Neuron (in vitro differentiated cells): ENCODE data around the gene DSE.
A peak's percentile ranks its signal among the peaks of the same experiment; 100 is the strongest.

Source experiments
- H2AFZ ChIP-seq: one replicate; pipeline ENCODE4 v1.6.1; 2013; ENCODE audit warnings: low read depth, mild to moderate bottlenecking, inconsistent platforms, low read length, moderate library complexity
- H3K27me3 ChIP-seq: one replicate; pipeline ENCODE4 v1.6.1; 2013; ENCODE audit warnings: low read length; ENCODE audit not compliant: insufficient read depth
- H3K36me3 ChIP-seq: one replicate; pipeline ENCODE4 v1.6.1; 2013; ENCODE audit warnings: low read length; ENCODE audit not compliant: insufficient read depth
- H3K4me1 ChIP-seq: one replicate; pipeline ENCODE4 v1.6.1; 2013; ENCODE audit warnings: low read length; ENCODE audit not compliant: insufficient read depth
- H3K4me3 ChIP-seq: 2 replicates; pipeline ENCODE4 v1.5.1; 2013; ENCODE audit warnings: mild to moderate bottlenecking, low read length, moderate library complexity
- H3K9me3 ChIP-seq: one replicate; pipeline ENCODE4 v1.6.1; 2013; ENCODE audit warnings: low read length

DSE gene

DNA sequence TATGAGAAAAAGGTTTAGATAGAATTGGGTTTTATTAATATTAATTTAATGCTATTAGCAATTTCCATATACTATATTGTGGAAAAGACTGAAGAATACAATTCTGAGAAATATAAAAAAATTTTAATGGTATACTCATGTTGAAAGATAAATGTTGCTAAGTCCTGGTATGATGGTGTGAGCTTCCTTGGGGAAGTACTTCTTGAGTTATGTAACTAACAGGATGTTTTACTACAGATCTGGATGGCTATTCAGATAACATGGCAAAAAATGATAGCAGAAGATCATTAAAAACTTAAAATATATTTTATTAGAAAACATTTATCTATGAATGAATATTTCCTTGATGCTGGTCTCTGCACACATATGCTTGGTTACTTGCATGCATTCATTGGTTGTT is 66.9 kb downstream of the DSE start:
- H3K9me3 ChIP-seq, result no peaks in the 10 kb centered on the region
- no peak overlapping the region for H2AFZ ChIP-seq
- H3K27me3 ChIP-seq, result no peaks in the 10 kb centered on the region
- H3K4me3 ChIP-seq, result no peak overlapping the region
- peaks cover 16% of the 10 kb centered on the region for H3K4me1 ChIP-seq
- H3K36me3 ChIP-seq, result no peaks in the 10 kb centered on the region

DNA sequence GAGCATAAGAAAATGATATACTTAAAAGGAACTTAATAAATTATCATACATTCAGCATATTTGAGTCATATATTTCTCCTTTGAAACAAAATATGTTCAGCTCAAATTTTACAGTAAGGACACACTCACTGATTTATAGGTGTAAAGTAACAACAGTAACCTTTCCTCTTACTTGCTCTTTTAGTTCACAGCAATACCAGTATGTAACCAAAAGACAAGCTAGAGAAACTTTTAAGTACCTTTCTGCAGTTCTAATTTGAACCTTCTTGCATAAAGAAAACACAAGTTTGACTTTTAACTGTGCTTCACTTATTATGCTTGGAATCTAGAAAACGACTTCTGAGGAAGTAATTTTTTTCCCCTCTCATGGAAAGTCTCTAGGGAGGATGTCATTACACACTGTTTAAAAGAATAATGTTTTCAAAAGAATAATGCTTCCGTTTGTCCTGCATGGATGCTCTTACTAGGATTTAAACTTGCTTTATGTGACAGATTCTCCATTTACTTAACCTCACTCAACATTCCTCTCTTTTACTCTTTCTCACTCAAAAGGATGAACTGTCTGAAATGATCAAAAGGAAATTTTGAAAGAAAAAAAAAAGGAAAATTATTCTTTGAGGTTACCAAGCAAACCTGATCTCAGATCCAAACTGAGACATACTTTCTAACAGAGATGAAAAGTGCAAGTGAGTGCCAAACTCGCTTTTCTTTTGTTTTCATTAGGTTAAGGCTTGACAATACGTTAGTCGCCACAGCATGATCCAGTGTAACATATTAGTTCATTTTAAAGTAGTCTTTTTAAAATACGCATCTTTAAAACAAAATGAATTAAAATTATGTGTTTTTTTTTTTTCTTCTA is 68.1 kb downstream of the DSE start:
- Histone ChIP-seq H3K4me3 (peak overlapping the region; percentile 16), H3K27me3 (no peaks in the 10 kb centered on the region), H2AFZ (peak overlapping the region; percentile 63)

DNA sequence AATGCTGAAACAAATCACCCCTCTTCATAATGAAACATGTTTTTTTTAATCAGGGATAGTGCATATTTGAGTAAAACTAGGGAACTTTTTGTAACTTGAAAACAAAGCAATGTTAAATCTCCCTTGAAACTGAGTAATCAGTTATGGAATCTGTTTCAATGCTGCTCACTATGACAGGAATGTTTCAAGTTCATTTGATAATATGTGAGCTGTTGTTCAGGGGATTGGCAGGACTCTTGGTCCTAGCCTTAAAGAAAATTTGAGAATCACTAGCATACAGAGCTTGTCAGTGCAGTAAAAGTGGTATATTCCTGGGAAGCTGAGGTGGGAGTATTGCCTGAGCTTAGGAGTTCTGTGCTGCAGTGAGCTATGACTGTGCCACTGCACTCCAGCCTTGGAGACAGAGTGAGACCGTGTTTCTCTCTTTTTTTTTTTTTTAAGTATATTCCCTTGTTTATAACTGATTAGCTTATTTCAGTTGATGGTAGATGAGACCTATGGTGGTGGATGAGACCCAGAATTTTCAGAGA is 68.8 kb downstream of the DSE start:
- H3K4me1 ChIP-seq, result peaks cover 21% of the 10 kb centered on the region

More for the DNA sequence above, 68.1 kb downstream of the DSE start:
- Histone ChIP-seq H3K36me3 (no peaks in the 10 kb centered on the region), H3K4me1 (peaks cover 19% of the 10 kb centered on the region), H3K9me3 (no peaks in the 10 kb centered on the region)

DNA sequence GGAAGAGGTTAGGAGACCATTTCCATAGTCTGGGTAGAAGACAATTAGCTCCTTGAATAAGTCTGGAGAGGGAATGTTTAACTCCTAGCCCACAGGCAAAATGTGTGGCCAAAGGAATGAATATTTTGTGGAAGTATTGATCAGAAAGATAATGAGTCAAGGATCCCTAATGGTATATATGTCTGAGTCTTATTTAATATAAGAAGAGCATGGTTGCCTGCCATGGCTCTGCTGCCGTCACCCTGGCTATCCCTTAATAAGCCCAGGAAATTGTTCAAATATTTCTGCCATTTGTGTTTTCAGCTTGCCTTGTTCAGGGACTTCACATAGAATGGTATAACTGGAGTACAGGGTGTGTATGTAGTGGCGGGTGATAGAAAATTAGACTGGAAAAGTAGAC is 72.4 kb downstream of the DSE start:
- Histone ChIP-seq H3K36me3 (no peaks in the 10 kb centered on the region), H2AFZ (no peak overlapping the region), H3K4me1 (peaks cover 21% of the 10 kb centered on the region), H3K9me3 (no peaks in the 10 kb centered on the region), H3K27me3 (no peaks in the 10 kb centered on the region), H3K4me3 (no peak overlapping the region)

More for the DNA sequence above, 68.8 kb downstream of the DSE start:
- Histone ChIP-seq H3K4me3 (peak overlapping the region; percentile 16), H3K27me3 (no peaks in the 10 kb centered on the region), H3K9me3 (no peaks in the 10 kb centered on the region), H3K36me3 (no peaks in the 10 kb centered on the region), H2AFZ (no peak overlapping the region)

DNA sequence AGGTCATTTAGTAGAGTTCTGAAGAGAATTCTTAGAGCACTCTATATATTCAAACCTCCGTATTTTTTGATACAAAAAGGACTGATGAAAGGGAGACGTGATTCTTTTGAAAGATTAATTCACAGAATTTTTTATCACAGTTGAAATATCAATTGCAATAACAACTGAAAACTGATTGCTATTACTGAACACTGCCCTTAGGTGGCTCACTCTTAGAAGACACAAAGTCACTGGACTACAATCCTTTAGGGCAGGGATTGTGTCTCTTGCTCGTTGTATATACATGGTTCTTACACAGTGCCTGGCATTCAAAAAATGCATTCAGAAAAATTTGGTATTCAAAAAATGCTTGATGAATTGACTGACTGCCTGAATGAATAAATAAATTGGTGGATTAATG is 73.3 kb downstream of the DSE start:
- peaks cover 13% of the 10 kb centered on the region for H3K4me1 ChIP-seq
- H3K4me3 ChIP-seq, result no peak overlapping the region
- no peaks in the 10 kb centered on the region for H3K9me3 ChIP-seq
- no peaks in the 10 kb centered on the region for H3K36me3 ChIP-seq
- H2AFZ ChIP-seq, result no peak overlapping the region
- H3K27me3 ChIP-seq, result no peaks in the 10 kb centered on the region

DNA sequence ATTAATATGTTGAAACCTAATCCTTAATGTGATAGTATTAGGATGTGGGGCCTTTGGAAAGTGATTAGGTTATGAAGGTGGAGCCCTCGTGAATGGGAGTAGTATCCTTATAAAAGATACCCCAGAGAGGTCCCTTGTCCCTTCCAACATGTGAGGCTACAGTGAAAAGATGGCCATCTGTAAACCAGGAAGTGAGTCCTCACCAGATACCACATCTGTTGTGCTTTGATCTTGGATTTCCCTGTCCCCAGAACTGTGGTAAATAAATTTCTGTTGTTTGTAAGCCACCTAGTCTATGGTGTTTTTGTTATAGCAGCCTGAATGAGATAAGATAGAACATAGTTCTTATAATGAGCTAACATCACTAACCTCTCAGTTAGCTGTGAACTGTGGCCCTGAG is 73.8 kb downstream of the DSE start:
- Histone ChIP-seq H3K9me3 (no peaks in the 10 kb centered on the region), H3K4me3 (no peak overlapping the region), H3K4me1 (peaks cover 8% of the 10 kb centered on the region), H2AFZ (no peak overlapping the region), H3K36me3 (no peaks in the 10 kb centered on the region), H3K27me3 (no peaks in the 10 kb centered on the region)

DNA sequence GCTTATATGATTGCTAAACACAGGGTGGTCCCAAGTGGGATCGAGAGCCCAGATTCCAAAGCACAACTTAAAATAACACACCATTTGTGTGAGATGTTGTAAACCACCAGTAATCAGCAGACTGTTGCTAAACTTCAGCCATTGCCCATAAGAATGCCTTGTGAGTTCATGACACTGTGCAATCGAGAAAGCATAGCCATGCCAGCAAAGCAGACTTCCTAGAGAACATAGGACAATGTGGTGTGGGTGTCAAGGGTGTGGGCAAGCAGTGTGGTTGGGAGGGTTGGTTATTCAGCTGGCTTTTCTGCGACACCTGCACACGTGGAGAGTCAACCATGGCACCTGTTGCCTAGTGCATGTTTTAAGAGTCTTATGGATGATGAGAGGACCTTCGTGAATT is 74.4 kb downstream of the DSE start:
- H3K4me3 ChIP-seq, result no peak overlapping the region
- no peak overlapping the region for H2AFZ ChIP-seq
- peaks cover 4% of the 10 kb centered on the region for H3K4me1 ChIP-seq
- no peaks in the 10 kb centered on the region for H3K27me3 ChIP-seq
- H3K36me3 ChIP-seq, result no peaks in the 10 kb centered on the region
- no peaks in the 10 kb centered on the region for H3K9me3 ChIP-seq

DNA sequence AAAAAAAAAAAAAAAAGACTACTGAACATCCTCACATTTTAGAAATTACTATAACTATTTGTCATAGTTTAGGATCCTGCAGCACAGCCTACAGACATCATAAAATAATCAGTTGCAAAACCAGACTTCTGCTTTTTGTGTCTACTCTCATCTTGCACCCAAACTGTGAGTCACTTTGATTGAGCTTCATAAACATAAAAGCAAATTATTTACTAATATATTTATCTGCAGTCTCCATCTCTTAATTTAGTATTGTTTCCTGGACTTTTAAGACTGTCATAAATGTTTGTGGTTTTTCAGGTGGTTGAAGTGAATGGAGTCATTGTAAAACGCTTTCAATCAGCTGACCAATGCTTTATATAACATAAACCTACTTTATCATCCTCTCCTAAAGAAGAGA is 75.7 kb downstream of the DSE start:
- H3K4me3 ChIP-seq, result no peak overlapping the region
- no peaks in the 10 kb centered on the region for H3K9me3 ChIP-seq
- H2AFZ ChIP-seq, result no peak overlapping the region
- peaks cover 4% of the 10 kb centered on the region for H3K4me1 ChIP-seq
- H3K27me3 ChIP-seq, result no peaks in the 10 kb centered on the region
- no peaks in the 10 kb centered on the region for H3K36me3 ChIP-seq

DNA sequence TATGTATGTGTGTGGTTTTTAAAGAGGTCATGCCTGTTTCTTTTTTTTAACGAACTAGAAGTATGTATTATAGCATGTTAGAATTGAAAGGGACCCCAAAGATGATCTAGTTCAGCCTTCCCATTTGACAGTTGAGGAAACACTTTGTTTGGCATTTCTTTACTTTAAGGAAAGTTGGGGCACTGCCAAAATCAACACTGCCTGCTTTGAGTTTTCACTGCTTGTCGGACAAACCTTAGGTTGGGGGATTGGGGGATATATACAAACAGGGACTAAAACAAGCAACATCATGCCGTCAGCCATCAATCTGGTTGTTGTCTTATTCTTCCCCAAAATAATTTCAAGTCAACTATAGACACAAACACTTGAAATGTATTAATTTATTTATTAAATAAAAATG is 76.3 kb downstream of the DSE start:
- Histone ChIP-seq H3K9me3 (no peaks in the 10 kb centered on the region), H3K4me3 (no peak overlapping the region), H3K36me3 (no peaks in the 10 kb centered on the region)

DNA sequence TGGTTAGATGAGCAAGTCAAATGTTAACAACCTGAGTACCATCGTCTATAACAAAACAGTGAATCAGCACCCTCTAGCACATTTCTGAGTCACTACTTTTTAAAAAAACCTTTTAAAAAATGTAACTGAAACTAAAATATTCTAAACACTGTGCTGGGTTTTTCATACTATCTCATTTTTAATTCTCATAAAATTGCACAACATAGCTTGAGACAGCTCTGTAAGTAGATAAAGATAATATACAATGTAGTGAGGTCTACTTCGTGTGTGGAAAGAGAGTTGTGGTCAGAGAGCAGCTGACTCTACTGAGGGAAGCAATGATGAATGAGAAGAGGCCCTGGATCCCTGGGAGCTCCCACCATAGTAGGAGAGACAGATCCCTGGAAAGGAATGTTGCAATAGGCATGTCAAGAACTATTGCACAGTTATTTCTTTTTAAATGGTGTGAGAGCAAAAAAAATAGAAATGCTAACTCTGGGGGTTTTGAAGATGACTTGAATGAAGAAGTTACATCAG is 76.8 kb downstream of the DSE start:
- H3K36me3 ChIP-seq, result no peaks in the 10 kb centered on the region
- H3K27me3 ChIP-seq, result no peaks in the 10 kb centered on the region
- peaks cover 4% of the 10 kb centered on the region for H3K4me1 ChIP-seq
- no peaks in the 10 kb centered on the region for H3K9me3 ChIP-seq
- H2AFZ ChIP-seq, result no peak overlapping the region
- H3K4me3 ChIP-seq, result no peak overlapping the region

More for the DNA sequence above, 76.3 kb downstream of the DSE start:
- peaks cover 4% of the 10 kb centered on the region for H3K4me1 ChIP-seq
- H2AFZ ChIP-seq, result no peak overlapping the region
- H3K27me3 ChIP-seq, result no peaks in the 10 kb centered on the region

DNA sequence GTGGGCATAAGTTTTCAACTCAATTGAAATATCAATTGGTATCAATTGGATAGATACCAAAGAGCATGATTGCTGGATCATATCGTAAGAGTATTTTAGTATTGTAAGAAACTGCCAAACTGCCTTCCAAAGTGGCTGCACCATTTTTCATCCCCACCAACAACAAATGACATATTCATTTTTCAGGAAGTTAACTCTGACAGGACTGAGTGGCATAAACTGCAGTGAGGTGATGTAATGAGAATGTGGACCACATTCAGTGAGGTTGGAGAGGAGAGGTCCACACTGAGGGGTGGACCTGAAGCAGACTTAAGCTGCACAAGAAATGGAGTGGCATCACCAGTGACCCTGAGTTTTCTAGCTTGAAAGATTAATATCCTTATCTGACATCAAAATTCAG is 78.8 kb downstream of the DSE start:
- Histone ChIP-seq H3K27me3 (no peaks in the 10 kb centered on the region), H3K9me3 (no peaks in the 10 kb centered on the region), H2AFZ (no peak overlapping the region), H3K36me3 (no peaks in the 10 kb centered on the region), H3K4me3 (no peak overlapping the region), H3K4me1 (no peaks in the 10 kb centered on the region)

DNA sequence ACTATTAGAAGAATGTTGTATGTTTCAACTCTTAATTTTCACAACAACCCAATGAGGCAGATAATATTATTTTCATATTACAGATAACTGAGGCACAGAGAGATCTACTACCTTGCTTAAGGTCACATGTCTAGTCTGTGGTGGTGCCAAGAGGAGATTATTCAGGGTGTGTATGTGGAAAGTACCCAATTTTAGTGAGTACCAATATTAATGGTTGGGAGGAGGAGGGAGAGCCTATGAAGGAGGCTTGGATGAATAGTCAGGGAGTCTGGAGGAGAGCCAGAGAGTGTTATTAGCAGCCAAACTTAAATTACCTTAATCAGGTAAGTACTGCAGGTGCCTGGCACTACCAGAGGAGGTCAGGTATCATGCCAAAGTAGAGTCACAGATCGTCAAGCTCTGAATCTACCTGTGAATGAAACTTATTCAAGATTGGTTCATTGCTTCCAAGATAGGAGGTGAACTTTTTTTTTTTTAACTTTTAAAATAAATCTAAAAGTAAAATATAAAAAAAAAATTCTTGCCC is 79.5 kb downstream of the DSE start:
- Histone ChIP-seq H3K4me1 (peaks cover 3% of the 10 kb centered on the region), H3K27me3 (no peaks in the 10 kb centered on the region), H3K4me3 (no peak overlapping the region), H3K9me3 (no peaks in the 10 kb centered on the region), H3K36me3 (no peaks in the 10 kb centered on the region), H2AFZ (no peak overlapping the region)
